Measurements from ENCODE around the gene E2F3.

The E2F3 gene

GRCh38 chr6:20473518-20473917, 71.8 kb downstream of the E2F3 start:
- H3K4me3 ChIP-seq (ENCODE audit: low read depth, low read length): no peak overlapping the region
- TF ChIP-seq, protein P1, sequence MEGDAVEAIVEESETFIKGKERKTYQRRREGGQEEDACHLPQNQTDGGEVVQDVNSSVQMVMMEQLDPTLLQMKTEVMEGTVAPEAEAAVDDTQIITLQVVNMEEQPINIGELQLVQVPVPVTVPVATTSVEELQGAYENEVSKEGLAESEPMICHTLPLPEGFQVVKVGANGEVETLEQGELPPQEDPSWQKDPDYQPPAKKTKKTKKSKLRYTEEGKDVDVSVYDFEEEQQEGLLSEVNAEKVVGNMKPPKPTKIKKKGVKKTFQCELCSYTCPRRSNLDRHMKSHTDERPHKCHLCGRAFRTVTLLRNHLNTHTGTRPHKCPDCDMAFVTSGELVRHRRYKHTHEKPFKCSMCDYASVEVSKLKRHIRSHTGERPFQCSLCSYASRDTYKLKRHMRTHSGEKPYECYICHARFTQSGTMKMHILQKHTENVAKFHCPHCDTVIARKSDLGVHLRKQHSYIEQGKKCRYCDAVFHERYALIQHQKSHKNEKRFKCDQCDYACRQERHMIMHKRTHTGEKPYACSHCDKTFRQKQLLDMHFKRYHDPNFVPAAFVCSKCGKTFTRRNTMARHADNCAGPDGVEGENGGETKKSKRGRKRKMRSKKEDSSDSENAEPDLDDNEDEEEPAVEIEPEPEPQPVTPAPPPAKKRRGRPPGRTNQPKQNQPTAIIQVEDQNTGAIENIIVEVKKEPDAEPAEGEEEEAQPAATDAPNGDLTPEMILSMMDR (IDR thresholded peaks at IDR 0.05; ENCODE audit: insufficient read depth, low read depth, low read length, missing control alignments): no peak
- DNase-seq (ENCODE audit: low read depth): no peak

GRCh38 chr6:20474874-20475542, 73.3 kb downstream of the E2F3 start:
- DNase-seq (ENCODE audit: low read depth): no peak
- H3K4me3 ChIP-seq (ENCODE audit: low read depth, low read length): no peak overlapping the region
- TF ChIP-seq, protein P1 (IDR thresholded peaks at IDR 0.05; ENCODE audit: insufficient read depth, low read depth, low read length, missing control alignments): no peak

DNA sequence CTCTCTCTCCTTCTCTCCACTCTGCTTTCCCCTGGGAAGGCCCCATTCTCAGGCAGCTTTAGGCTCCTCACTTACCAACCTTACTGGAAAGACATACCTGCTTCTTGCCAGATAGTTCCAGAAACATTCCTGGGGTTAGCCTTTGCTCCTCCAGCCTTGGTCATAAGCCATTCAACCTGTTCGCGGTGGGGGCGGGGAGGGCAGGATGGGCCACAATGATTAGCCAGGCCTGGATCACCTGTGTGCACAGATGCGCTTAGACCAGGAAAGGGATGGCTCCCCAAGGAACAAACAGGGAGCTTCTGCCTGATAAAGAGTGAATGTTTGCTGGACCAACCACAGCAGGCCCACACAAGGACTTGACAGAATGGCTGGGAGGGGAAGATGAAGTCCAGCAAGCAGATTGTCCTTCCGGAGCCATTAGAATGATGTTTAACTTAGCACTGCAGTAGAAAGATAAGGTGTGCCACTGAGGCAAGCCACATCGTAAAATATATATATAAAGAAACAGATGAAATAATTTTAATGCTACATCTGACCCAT, 74.9 kb downstream of the E2F3 start:
- no peak overlapping the region for H3K4me3 ChIP-seq (ENCODE audit: low read depth, low read length)
- no peak for DNase-seq (ENCODE audit: low read depth)
- TF ChIP-seq, protein P1 (IDR thresholded peaks at IDR 0.05; ENCODE audit: insufficient read depth, low read depth, low read length, missing control alignments): no peak

GRCh38 chr6:20477485-20477884, 75.8 kb downstream of the E2F3 start:
- no peak for DNase-seq (ENCODE audit: low read depth)
- H3K4me3 ChIP-seq (ENCODE audit: low read depth, low read length): no peak overlapping the region
- TF ChIP-seq, protein P1 (IDR thresholded peaks at IDR 0.05; ENCODE audit: insufficient read depth, low read depth, low read length, missing control alignments): no peak

GRCh38 chr6:20479060-20479459, 77.4 kb downstream of the E2F3 start:
- TF ChIP-seq, protein P1 (IDR thresholded peaks at IDR 0.05; ENCODE audit: insufficient read depth, low read depth, low read length, missing control alignments): no peak
- no peak overlapping the region for H3K4me3 ChIP-seq (ENCODE audit: low read depth, low read length)
- DNase-seq (ENCODE audit: low read depth): no peak

GRCh38 chr6:20479526-20479925, 77.8 kb downstream of the E2F3 start:
- DNase-seq (ENCODE audit: low read depth): no peak
- TF ChIP-seq, protein P1 (IDR thresholded peaks at IDR 0.05; ENCODE audit: insufficient read depth, low read depth, low read length, missing control alignments): no peak

DNA sequence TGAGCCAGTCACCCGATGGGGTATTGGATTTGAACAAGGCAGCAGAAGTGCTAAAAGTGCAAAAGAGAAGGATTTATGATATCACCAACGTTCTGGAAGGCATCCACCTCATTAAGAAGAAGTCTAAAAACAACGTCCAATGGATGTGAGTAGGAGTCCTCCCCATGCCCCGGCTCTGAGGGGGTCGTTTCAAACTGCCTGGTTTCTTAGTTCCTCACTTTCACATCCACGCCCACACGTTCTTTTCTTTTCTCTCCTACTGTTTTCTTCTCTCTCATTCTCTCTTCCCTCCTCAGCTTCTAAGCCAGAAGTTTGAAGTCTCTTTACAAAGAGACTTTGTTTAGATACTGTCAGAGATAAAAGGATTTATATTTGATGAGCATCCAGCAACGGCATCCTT, 79.6 kb downstream of the E2F3 start:
- TF ChIP-seq, protein P1 (IDR thresholded peaks at IDR 0.05; ENCODE audit: insufficient read depth, low read depth, low read length, missing control alignments): no peak
- H3K4me3 ChIP-seq (ENCODE audit: low read depth, low read length): no peak overlapping the region
- no peak for DNase-seq (ENCODE audit: low read depth)

More at GRCh38 chr6:20479526-20479925, 77.8 kb downstream of the E2F3 start:
- no peak overlapping the region for H3K4me3 ChIP-seq (ENCODE audit: low read depth, low read length)

Measured in GM12865 (cell line).